Globus pallidus (tissue), 1 donor: ENCODE results near the gene DSC2.
"Not testable (repeated sequence)": the region's sequence is repeated elsewhere in the genome, so short reads cannot be mapped to it uniquely, and the experiment has no call there.

ENCODE experiments used
- DNase-seq: peaks from one replicate; pipeline ENCODE4 v3.0.0-alpha.2; 2015; ENCODE audit warnings: low spot score

Gene DSC2

GRCh38 chr18:31042406-31043181, 59.6 kb downstream of the DSC2 start, which contains the start of gene DSC3:
Gene DSC3, minus strand, starts transcription at chr18:31042742. Its CDS starts 82 bp downstream, at chr18:31042660.
- no peak for DNase-seq

- no peak for DNase-seq
These were observed 60.2 kb downstream of the DSC2 start for GRCh38 chr18:31042084-31042405.

DNA sequence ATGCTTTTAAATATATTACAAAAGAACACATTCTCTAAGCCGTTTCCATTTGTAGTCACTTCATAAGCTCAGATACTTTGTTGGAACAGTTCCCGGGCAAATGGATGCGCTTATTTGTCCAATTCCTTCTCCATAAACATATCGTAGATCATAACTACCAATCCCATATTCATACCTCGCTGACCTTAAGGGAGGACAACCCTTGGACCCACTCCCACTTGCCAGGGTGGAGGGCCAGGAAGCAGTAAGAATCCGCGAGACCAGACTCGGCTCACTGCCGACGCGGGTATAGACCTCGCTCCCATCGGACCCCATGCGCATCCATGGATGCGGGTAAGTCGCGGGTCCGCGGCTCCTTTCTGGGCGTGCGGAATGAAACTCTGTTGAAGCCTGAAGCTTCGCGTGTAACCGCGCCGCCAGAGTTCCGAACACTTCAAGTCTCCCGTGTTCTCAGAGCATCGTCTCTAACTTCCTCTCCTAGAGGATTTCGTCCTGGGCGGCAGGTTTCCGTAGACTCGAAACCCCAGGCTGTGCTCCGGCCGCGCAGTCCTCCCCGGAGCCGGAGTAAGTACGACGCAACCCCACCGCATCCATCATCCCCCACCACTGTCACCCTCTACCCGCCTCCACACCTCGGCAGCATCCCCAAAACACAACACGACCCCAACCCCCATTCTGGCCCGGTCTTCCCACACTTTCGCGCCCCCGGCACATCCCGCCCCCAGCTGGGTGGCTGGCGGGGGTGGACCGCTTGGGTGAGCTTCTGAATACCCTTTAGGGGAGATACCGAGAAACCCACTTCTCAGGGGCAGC, 60.7 kb downstream of the DSC2 start:
- DNase-seq: no peak

DNA sequence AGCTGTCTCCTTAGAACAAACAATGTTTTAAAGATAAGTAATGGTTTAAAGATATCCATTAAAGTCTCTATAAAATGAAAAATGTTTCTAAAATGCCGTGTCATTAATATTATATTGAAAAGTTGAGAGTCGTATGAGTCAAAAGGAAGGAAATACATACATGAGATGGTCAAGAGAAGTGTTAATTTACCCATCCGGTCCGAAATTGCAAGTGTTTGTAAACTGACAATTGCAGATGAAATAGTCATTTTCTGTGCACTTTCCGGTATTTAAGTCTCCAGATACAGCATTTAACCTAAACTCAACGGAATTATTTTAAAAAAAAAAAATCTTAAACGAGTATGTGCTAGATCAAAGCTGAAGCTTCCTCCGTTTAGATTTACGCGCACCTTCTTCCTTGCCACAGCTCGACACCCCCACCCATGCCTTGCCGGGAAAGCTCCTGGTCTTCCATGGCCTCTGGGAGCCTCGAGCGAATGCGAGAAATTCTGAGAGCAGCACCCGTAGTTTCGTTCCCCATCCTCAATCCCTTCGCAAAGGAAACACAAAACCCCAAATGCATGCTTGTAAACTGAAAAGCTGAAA, 61.4 kb downstream of the DSC2 start:
- no peak for DNase-seq

DNA sequence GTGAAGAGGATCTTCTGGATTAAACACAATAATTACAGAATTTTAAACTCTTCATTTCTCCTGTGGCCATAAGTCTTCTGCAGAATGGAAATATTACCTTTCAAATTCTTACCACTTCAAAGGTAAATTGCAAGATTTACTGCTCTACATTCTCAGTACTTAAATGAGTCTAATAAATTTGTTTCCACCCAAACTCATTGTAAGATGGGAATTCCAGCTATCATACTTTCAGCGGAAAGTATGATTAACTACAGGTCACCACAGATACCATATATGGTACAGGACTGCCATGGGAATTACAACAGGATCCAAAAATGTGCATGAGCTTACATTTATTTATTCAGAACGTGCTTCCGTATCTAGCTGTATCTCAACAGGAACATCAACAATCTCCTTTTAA, 62.8 kb downstream of the DSC2 start:
- DNase-seq: no peak

GRCh38 chr18:31037686-31038085, 64.5 kb downstream of the DSC2 start:
- not testable (repeated sequence) for DNase-seq

DNA sequence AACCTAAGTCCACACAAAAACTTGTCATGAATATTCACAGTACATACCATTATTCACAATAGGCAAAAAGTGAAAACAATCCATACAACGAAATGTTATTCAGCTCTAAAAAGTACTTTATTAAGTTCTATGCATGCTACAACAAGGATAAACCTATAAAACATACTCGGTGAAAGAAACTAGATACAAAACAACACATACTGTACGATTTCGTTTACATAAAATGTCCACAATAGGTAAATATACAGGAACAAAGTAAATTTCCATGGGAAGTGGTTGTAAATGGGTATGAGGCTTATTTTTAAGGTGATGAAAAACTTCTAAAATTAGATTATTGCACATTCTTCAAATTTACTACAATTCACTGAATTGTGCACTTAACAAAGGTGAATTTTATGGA, 67.7 kb downstream of the DSC2 start:
- no peak for DNase-seq

- no peak for DNase-seq
These were observed 71.5 kb downstream of the DSC2 start for GRCh38 chr18:31030574-31031278.

DNA sequence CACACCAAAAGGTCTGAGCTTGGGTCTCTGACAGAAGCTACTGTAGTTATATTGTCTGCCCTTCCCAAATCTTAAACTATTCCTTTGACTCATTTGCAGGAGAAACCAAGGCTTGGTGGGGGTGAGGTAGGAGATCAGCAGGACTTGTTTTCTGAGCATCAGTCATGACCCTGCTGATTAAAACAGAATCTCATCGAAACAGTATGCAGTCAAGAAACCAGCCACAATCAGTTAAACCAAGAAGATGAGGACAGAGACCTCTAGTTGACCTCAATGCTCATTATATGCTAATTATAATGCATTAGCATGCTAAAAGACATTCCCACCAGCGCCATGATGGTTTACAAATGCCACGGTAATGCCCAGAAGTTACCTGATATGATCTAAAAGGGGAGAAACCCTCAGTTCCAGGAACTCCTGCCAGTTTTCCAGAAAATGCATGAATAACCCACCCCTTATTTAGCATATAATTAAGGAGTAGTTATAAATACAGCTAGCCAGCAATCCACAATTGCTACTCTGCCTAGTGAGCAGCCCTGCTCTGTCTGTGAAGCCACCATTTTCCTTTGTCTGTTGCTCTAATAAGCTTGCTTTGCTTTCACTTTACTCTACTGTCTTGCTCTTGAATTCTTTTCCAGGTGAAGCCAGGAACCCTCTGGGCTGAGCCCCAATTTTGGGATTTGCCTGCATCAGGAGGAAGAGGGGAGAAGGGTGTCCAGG, 86.3 kb downstream of the DSC2 start:
- DNase-seq: no peak

DNA sequence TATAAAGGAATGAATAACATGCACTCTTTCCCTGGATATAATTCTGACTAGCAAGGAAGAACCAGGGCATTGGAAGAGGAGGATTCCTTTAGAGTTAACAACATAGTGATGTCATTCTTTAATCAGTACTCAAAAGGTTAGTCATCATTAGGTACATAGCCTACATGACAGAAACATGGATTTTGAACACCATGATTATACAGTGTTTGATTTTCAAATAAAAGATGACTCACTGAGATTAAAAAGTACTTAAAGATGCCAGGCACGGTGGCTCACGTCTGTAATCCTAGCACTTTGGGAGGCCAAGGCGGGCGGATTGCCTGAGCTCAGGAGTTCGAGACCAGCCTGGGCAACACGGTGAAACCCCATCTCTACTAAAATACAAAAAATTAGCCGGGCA, 90.8 kb downstream of the DSC2 start:
- not testable (repeated sequence) for DNase-seq

- DNase-seq: no peak
These were observed 91.6 kb downstream of the DSC2 start for GRCh38 chr18:31010601-31011000.
